Activated naive CD8-positive, alpha-beta T cell treated with anti-CD3 and anti-CD28 coated beads, Interleukin-2, amount 10 ng/mL, durations not matched to agents 7 days and 5 days (primary cell): Measurements from ENCODE around the gene GLRX. TPM values are rescaled to one million over a fixed set of nuclear protein-coding genes. Genes with fewer than 3 reads are reported as not detected.

Experiments used
- ATAC-seq: fragments of 150-1000 bp; cut with Tn5 transposase; one replicate; pipeline ENCODE4 v1.10.0; 2021; ENCODE audit warnings: low read depth, moderate library complexity
- POLR2A ChIA-PET: fragments of 350-600 bp; sonication (Branson Sonifier 250); formaldehyde crosslinking; loops from one replicate; lab custom pipeline; 2021; ENCODE audit warnings: antibody characterized with exemption; lab: Charles Lee
- DNase-seq: peaks from one replicate; pipeline ENCODE4 v3.0.0; 2021
- H3K27ac Mint-ChIP-seq: one replicate; pipeline ENCODE4 v1.8.0; 2022; ENCODE audit warnings: mild to moderate bottlenecking, mixed read lengths
- H3K27me3 Mint-ChIP-seq: one replicate; pipeline ENCODE4 v1.8.0; 2022; ENCODE audit warnings: mild to moderate bottlenecking, moderate library complexity, mixed read lengths
- H3K36me3 Mint-ChIP-seq: one replicate; pipeline ENCODE4 v1.8.0; 2021; ENCODE audit warnings: mild to moderate bottlenecking, mixed read lengths
- H3K4me1 Mint-ChIP-seq: one replicate; pipeline ENCODE4 v1.8.0; 2021; ENCODE audit warnings: mixed read lengths
- H3K4me3 Mint-ChIP-seq: one replicate; pipeline ENCODE4 v1.8.0; 2022; ENCODE audit warnings: mild to moderate bottlenecking, moderate library complexity, mixed read lengths
- H3K9me3 Mint-ChIP-seq: one replicate; pipeline ENCODE4 v1.8.0; 2021; ENCODE audit warnings: mixed read lengths
- total RNA-seq, 2 experiments: library from RNA; stranded (reverse); gene quantifications; one replicate each; pipeline ENCODE4 v1.2.3, GENCODE V29; 2021

Gene GLRX
- total RNA-seq, 2 experiments from 2014 or later = 70.6 to 72.9 TPM

- POLR2A ChIA-PET = no interaction called here
- DNase-seq = no peak
- Mint-ChIP-seq H3K27me3 (peaks cover 14% of the 10 kb centered on the region), H3K4me3 (no peak overlapping the region), H3K4me1 (peaks cover 6% of the 10 kb centered on the region), H3K27ac (no peak overlapping the region), H3K9me3 (no peaks in the 10 kb centered on the region), H3K36me3 (no peaks in the 10 kb centered on the region)
- ATAC-seq = no peak
Measured at GRCh38 chr5:95773335-95774059, 49.0 kb downstream of the GLRX start.

DNA sequence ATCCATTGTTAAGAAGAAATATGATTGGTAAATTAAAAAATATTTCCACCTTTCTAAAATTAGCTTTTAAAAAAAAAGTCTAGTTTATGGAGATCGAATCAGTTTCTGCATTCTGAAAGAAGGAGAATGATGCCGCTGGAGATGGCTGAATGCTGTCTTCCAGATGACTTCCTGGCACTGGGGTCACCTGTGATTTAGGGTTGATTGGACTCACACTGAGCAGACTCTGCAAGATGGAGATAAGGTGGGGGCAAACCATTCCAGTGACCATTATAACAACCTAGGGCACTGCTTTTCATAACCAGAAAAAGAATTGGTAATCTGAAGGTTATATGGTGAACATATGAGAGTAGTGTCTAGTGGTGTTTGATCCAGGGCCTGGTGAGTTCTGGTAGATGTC lies 50.6 kb downstream of the GLRX start:
- DNase-seq (no peak), ATAC-seq (no peak)
- no peak overlapping the region for H3K4me3 Mint-ChIP-seq
- H3K27ac Mint-ChIP-seq = no peak overlapping the region
- no peaks in the 10 kb centered on the region for H3K9me3 Mint-ChIP-seq
- no peaks in the 10 kb centered on the region for H3K36me3 Mint-ChIP-seq
- H3K4me1 Mint-ChIP-seq = peaks cover 6% of the 10 kb centered on the region
- POLR2A ChIA-PET = no interaction called here
- peaks cover 14% of the 10 kb centered on the region for H3K27me3 Mint-ChIP-seq

DNA sequence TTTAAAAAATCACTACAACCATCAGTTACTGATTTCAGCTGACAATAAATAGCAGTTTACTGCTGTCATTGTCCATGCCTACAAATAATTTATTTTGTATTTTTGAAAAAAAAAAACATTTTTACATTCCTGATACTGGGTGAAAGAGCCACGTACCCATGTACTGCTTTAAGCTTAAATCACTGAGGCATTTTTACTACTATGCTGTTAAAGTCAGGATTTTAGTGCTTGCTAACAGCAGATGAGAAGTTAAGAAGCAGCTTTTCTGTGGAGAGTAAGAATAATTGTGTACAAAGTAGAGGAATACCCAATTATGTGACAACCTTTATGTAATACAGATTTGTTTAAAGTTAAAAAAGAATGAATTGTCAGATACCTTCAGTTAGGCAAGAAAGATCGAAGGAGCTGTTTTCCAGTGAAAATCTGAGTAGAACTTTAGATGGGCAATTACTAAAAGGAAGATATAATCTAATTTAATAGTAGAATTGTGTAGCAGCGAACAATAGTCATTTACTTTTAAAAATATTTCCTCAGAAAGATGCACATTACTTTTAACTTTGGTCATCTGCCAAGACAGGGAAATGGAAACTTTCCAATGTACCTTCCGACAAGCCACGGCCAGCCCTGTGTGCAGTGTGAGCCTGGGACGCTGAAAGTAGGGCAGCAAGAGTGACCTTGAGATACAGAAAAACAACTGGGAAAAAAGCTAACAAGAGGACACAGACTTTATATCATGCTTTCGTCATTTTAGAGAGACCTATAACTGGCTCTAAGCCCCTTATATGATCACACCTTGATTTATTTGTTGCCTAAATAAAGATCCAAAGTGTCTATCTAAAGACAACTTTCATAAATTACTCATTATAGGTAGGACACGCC lies 51.5 kb downstream of the GLRX start:
- ATAC-seq = no peak
- Mint-ChIP-seq H3K36me3 (no peaks in the 10 kb centered on the region), H3K27me3 (peaks cover 14% of the 10 kb centered on the region), H3K27ac (no peak overlapping the region), H3K4me3 (no peak overlapping the region), H3K4me1 (peaks cover 6% of the 10 kb centered on the region), H3K9me3 (no peaks in the 10 kb centered on the region)
- DNase-seq = no peak
- POLR2A ChIA-PET = no interaction called here

GRCh38 chr5:95768731-95769130 lies 53.8 kb downstream of the GLRX start:
- H3K4me1 Mint-ChIP-seq = peaks cover 6% of the 10 kb centered on the region
- no peak overlapping the region for H3K4me3 Mint-ChIP-seq
- H3K36me3 Mint-ChIP-seq = no peaks in the 10 kb centered on the region
- peaks cover 21% of the 10 kb centered on the region for H3K27me3 Mint-ChIP-seq
- DNase-seq = no peak
- POLR2A ChIA-PET = interaction anchor here (1.7 kb wide), 1 partner anchor 10 kb away, joined by 10 read pairs; no protein-coding TSS in a partner anchor
- H3K27ac Mint-ChIP-seq = no peak overlapping the region
- H3K9me3 Mint-ChIP-seq = no peaks in the 10 kb centered on the region
- no peak for ATAC-seq

DNA sequence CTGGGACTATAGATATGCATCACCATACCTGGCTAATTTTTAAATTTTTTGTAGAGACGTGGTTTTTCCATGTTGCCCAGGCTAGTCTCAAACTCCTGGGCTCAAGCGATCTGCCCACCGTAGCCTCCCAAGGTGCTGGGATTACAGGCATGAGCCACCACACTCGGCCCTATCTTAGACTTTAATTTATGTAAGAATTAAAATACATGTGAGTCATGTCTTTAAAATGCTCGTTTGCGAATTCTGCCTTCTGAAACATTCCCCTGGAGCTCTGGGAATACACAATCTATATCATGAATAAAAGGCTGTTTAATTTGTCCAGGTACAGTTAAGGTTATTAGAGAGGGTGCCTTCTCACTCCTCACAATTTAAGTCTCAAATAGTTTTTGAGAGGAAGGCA lies 58.6 kb downstream of the GLRX start:
- DNase-seq = no peak
- Mint-ChIP-seq H3K4me1 (peaks cover 32% of the 10 kb centered on the region), H3K36me3 (no peaks in the 10 kb centered on the region), H3K27me3 (peaks cover 7% of the 10 kb centered on the region), H3K9me3 (no peaks in the 10 kb centered on the region), H3K27ac (no peak overlapping the region), H3K4me3 (no peak overlapping the region)
- ATAC-seq = no peak
- POLR2A ChIA-PET = no interaction called here

Other genes with a start within 250 kb of the GLRX start
- gene GPR150, start 202.6 kb downstream of the GLRX start, total RNA-seq = 1 to 10 TPM; 1.0 to 1.2 TPM
- 1 to 10 TPM; 4.2 to 5.0 TPM for gene RFESD, start 175.9 kb downstream of the GLRX start, total RNA-seq
- not detected for gene SPATA9, start 139.7 kb downstream of the GLRX start, total RNA-seq
- gene RHOBTB3, start 91.4 kb downstream of the GLRX start, total RNA-seq = under 1 TPM; 0.06 to 0.61 TPM
- 10 to 100 TPM; 11.6 to 15.0 TPM for gene ELL2, start 139.1 kb upstream of the GLRX start, total RNA-seq